Upper lobe of right lung (tissue), 1 donor: ENCODE results near the gene UNC5C. TPM values are rescaled to one million over a fixed set of nuclear protein-coding genes. Genes with fewer than 3 reads are reported as not detected.

Source experiments
- ATAC-seq: fragments of 200-7000 bp; cut with Tn5 transposase; one replicate; pipeline ENCODE4 v1.9.1; 2020; ENCODE audit warnings: mild to moderate bottlenecking, moderate library complexity
- DNase-seq: peaks from one replicate; pipeline ENCODE4 v3.0.0-alpha.2; 2020
- H3K27ac ChIP-seq: fragments of 200-600 bp; one replicate; pipeline ENCODE4 v1.8.0; 2022
- H3K27me3 ChIP-seq: fragments of 200-600 bp; one replicate; pipeline ENCODE4 v1.8.0; 2022; ENCODE audit warnings: mild to moderate bottlenecking
- H3K36me3 ChIP-seq: fragments of 200-600 bp; one replicate; pipeline ENCODE4 v1.8.0; 2022
- H3K4me1 ChIP-seq: fragments of 200-600 bp; one replicate; pipeline ENCODE4 v1.8.0; 2022
- H3K4me3 ChIP-seq: fragments of 200-600 bp; one replicate; pipeline ENCODE4 v1.8.0; 2022; ENCODE audit warnings: mild to moderate bottlenecking
- H3K9me3 ChIP-seq: fragments of 200-600 bp; one replicate; pipeline ENCODE4 v1.8.0; 2022
- CTCF ChIP-seq: fragments of 200-600 bp; IDR thresholded peaks from one replicate; pipeline ENCODE4 v1.8.0; 2022; ENCODE audit warnings: antibody characterized with exemption
- intact Hi-C: fragments of 100-400 bp; cut with DNase I; formaldehyde crosslinking; loops from one replicate; pipeline ENCODE4 v1.11.0; 2022
- total RNA-seq: library from RNA; stranded (reverse); fragmentation: NEBNext Ultra II Directional; extraction: Animal tissue kit (Norgen Biotek cat#: 25700); gene quantifications from one replicate; pipeline ENCODE4 v1.2.1, GENCODE V29; 2021
- donor health status: DM: no; HTN: yes; CAD: no; lungs with severe emphysema.

Gene UNC5C
- total RNA-seq, 1 donor from 2014 or later: 6.7 TPM

DNA sequence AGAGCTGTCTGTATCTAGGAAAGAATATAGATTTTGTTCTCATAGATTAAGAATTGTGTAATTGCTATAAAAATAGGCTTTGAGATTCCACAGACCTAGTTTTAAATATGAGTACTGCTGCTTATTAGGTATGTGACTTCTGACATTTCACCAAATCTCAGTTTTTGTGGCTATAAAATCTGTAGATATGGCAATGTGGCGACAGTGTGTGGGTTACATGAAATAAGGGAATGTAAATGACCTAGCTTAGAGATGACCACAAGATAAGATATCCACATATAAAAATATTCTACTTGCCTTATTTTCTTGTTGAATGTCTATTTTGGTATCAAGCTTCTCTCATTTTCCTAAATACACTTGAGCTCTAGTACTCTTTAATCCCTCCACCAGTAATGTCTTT lies 193.8 kb downstream of the UNC5C start:
- no peaks in the 10 kb centered on the region for H3K4me1 ChIP-seq
- ATAC-seq (no peak), DNase-seq (no peak)
- H3K9me3 ChIP-seq: no peaks in the 10 kb centered on the region
- intact Hi-C loops: no loop called here
- no peak overlapping the region for H3K4me3 ChIP-seq
- no peak overlapping the region for H3K27ac ChIP-seq
- H3K27me3 ChIP-seq: no peaks in the 10 kb centered on the region
- TF ChIP-seq CTCF: no peak
- no peaks in the 10 kb centered on the region for H3K36me3 ChIP-seq

- Histone ChIP-seq H3K4me1 (no peaks in the 10 kb centered on the region), H3K4me3 (no peak overlapping the region), H3K36me3 (no peaks in the 10 kb centered on the region), H3K27ac (no peak overlapping the region), H3K9me3 (peaks cover 19% of the 10 kb centered on the region), H3K27me3 (no peaks in the 10 kb centered on the region)
- no peak for ATAC-seq
- intact Hi-C loops: no loop called here
- TF ChIP-seq CTCF: no peak
- no peak for DNase-seq
Observed at GRCh38 chr4:95348418-95348817, 200.4 kb downstream of the UNC5C start.

- H3K36me3 ChIP-seq: no peaks in the 10 kb centered on the region
- H3K4me3 ChIP-seq: no peak overlapping the region
- H3K27ac ChIP-seq: no peak overlapping the region
- no peaks in the 10 kb centered on the region for H3K27me3 ChIP-seq
- ATAC-seq (no peak), DNase-seq (no peak)
- no peak for TF ChIP-seq CTCF
- H3K9me3 ChIP-seq: peaks cover 19% of the 10 kb centered on the region
- intact Hi-C loops: no loop called here
- H3K4me1 ChIP-seq: no peaks in the 10 kb centered on the region
Observed at GRCh38 chr4:95343235-95343634, 205.5 kb downstream of the UNC5C start.

- H3K27ac ChIP-seq: no peak overlapping the region
- no peak for TF ChIP-seq CTCF
- H3K4me3 ChIP-seq: no peak overlapping the region
- intact Hi-C loops: no loop called here
- ATAC-seq (no peak), DNase-seq (no peak)
- no peaks in the 10 kb centered on the region for H3K9me3 ChIP-seq
- no peaks in the 10 kb centered on the region for H3K27me3 ChIP-seq
- no peaks in the 10 kb centered on the region for H3K4me1 ChIP-seq
- no peaks in the 10 kb centered on the region for H3K36me3 ChIP-seq
Observed at GRCh38 chr4:95340191-95340590, 208.6 kb downstream of the UNC5C start.

GRCh38 chr4:95325665-95326064 lies 223.1 kb downstream of the UNC5C start:
- Histone ChIP-seq H3K36me3 (no peaks in the 10 kb centered on the region), H3K4me3 (no peak overlapping the region), H3K27me3 (no peaks in the 10 kb centered on the region), H3K9me3 (no peaks in the 10 kb centered on the region), H3K27ac (no peak overlapping the region), H3K4me1 (no peaks in the 10 kb centered on the region)
- DNase-seq: no peak
- ATAC-seq: no peak
- intact Hi-C loops: no loop called here
- no peak for TF ChIP-seq CTCF

GRCh38 chr4:95319169-95319568 lies 229.6 kb downstream of the UNC5C start:
- TF ChIP-seq CTCF: no peak
- intact Hi-C loops: no loop called here

More at GRCh38 chr4:95319169-95319568, 229.6 kb downstream of the UNC5C start:
- H3K9me3 ChIP-seq: no peaks in the 10 kb centered on the region
- H3K27me3 ChIP-seq: no peaks in the 10 kb centered on the region
- DNase-seq: no peak
- no peak for ATAC-seq
- H3K27ac ChIP-seq: no peak overlapping the region
- H3K36me3 ChIP-seq: no peaks in the 10 kb centered on the region
- H3K4me3 ChIP-seq: no peak overlapping the region
- H3K4me1 ChIP-seq: no peaks in the 10 kb centered on the region
